ENCODE results near the gene SLC7A7. TPM values are rescaled to one million over a fixed set of nuclear protein-coding genes. Genes with fewer than 3 reads are reported as not detected.

Gene SLC7A7
- polyA plus RNA-seq, 1 donor from 2014 or later, result not detected

GRCh38 chr14:22802860-22803686 lies 12.2 kb downstream of the SLC7A7 start:
- no peak for TF ChIP-seq MXI1 (conservative IDR thresholded peaks at IDR 0.05; ENCODE audit: poor library complexity, severe bottlenecking)
- H3K79me2 ChIP-seq (replicated peaks; ENCODE audit: insufficient read depth, low read length), result no peaks in the 10 kb centered on the region

GRCh38 chr14:22801716-22802115 lies 13.5 kb downstream of the SLC7A7 start:
- Histone ChIP-seq H3K9me2 (ENCODE audit: insufficient read depth, low read length) (no peaks in the 10 kb centered on the region), H4K20me1 (ENCODE audit: insufficient read depth) (no peaks in the 10 kb centered on the region), H2AFZ (ENCODE audit: low read depth, low read length) (no peak overlapping the region), H3F3A (ENCODE audit: insufficient read depth, low read length, poor library complexity, severe bottlenecking) (no peaks in the 10 kb centered on the region), H3K9me3 (ENCODE audit: low read length) (no peaks in the 10 kb centered on the region), H3K27ac (ENCODE audit: low read length) (no peak overlapping the region), H3K4me3 (ENCODE audit: low read length) (no peak overlapping the region), H3K4me2 (ENCODE audit: low read length) (no peak overlapping the region), H3K27me3 (ENCODE audit: insufficient read depth, low read depth, low read length) (no peaks in the 10 kb centered on the region), H3K79me2 (replicated peaks; ENCODE audit: insufficient read depth, low read length) (no peaks in the 10 kb centered on the region), H3K36me3 (ENCODE audit: insufficient read depth, low read length) (no peaks in the 10 kb centered on the region), H3K9ac (ENCODE audit: low read length) (no peak overlapping the region)
- TF ChIP-seq MXI1 (conservative IDR thresholded peaks at IDR 0.05; ENCODE audit: poor library complexity, severe bottlenecking) (no peak), EP300 (conservative IDR thresholded peaks at IDR 0.05; ENCODE audit: poor library complexity, severe bottlenecking) (no peak), RAD21 (conservative IDR thresholded peaks at IDR 0.05) (no peak), SMC3 (conservative IDR thresholded peaks at IDR 0.05; ENCODE audit: poor library complexity) (no peak), EZH2 (IDR thresholded peaks at IDR 0.05; ENCODE audit: borderline replicate concordance, insufficient read depth, low read length, poor library complexity, severe bottlenecking) (no peak), TAF1 (IDR thresholded peaks at IDR 0.05; ENCODE audit: low read depth) (no peak), POLR2AphosphoS5 (IDR thresholded peaks at IDR 0.05) (no peak)
- TF ChIP-seq, protein P1, sequence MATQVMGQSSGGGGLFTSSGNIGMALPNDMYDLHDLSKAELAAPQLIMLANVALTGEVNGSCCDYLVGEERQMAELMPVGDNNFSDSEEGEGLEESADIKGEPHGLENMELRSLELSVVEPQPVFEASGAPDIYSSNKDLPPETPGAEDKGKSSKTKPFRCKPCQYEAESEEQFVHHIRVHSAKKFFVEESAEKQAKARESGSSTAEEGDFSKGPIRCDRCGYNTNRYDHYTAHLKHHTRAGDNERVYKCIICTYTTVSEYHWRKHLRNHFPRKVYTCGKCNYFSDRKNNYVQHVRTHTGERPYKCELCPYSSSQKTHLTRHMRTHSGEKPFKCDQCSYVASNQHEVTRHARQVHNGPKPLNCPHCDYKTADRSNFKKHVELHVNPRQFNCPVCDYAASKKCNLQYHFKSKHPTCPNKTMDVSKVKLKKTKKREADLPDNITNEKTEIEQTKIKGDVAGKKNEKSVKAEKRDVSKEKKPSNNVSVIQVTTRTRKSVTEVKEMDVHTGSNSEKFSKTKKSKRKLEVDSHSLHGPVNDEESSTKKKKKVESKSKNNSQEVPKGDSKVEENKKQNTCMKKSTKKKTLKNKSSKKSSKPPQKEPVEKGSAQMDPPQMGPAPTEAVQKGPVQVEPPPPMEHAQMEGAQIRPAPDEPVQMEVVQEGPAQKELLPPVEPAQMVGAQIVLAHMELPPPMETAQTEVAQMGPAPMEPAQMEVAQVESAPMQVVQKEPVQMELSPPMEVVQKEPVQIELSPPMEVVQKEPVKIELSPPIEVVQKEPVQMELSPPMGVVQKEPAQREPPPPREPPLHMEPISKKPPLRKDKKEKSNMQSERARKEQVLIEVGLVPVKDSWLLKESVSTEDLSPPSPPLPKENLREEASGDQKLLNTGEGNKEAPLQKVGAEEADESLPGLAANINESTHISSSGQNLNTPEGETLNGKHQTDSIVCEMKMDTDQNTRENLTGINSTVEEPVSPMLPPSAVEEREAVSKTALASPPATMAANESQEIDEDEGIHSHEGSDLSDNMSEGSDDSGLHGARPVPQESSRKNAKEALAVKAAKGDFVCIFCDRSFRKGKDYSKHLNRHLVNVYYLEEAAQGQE (IDR thresholded peaks at IDR 0.05; ENCODE audit: borderline replicate concordance), result no peak
- TF ChIP-seq, protein P2, sequence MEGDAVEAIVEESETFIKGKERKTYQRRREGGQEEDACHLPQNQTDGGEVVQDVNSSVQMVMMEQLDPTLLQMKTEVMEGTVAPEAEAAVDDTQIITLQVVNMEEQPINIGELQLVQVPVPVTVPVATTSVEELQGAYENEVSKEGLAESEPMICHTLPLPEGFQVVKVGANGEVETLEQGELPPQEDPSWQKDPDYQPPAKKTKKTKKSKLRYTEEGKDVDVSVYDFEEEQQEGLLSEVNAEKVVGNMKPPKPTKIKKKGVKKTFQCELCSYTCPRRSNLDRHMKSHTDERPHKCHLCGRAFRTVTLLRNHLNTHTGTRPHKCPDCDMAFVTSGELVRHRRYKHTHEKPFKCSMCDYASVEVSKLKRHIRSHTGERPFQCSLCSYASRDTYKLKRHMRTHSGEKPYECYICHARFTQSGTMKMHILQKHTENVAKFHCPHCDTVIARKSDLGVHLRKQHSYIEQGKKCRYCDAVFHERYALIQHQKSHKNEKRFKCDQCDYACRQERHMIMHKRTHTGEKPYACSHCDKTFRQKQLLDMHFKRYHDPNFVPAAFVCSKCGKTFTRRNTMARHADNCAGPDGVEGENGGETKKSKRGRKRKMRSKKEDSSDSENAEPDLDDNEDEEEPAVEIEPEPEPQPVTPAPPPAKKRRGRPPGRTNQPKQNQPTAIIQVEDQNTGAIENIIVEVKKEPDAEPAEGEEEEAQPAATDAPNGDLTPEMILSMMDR (IDR thresholded peaks at IDR 0.05; ENCODE audit: poor library complexity, severe bottlenecking), result no peak

More at GRCh38 chr14:22802860-22803686, 12.2 kb downstream of the SLC7A7 start:
- Histone ChIP-seq H3K27me3 (ENCODE audit: insufficient read depth, low read depth, low read length) (no peaks in the 10 kb centered on the region), H3K4me2 (ENCODE audit: low read length) (no peak overlapping the region), H4K20me1 (ENCODE audit: insufficient read depth) (no peaks in the 10 kb centered on the region), H3K9me2 (ENCODE audit: insufficient read depth, low read length) (no peaks in the 10 kb centered on the region), H2AFZ (ENCODE audit: low read depth, low read length) (no peak overlapping the region), H3F3A (ENCODE audit: insufficient read depth, low read length, poor library complexity, severe bottlenecking) (no peaks in the 10 kb centered on the region), H3K27ac (ENCODE audit: low read length) (no peak overlapping the region), H3K4me3 (ENCODE audit: low read length) (no peak overlapping the region), H3K9me3 (ENCODE audit: low read length) (no peaks in the 10 kb centered on the region), H3K36me3 (ENCODE audit: insufficient read depth, low read length) (no peaks in the 10 kb centered on the region), H3K9ac (ENCODE audit: low read length) (no peak overlapping the region)

All from neural cell (in vitro differentiated cells).